ENCODE results near the gene GRPEL1.
A peak's percentile ranks its signal among the peaks of the same experiment; 100 is the strongest.

DNA sequence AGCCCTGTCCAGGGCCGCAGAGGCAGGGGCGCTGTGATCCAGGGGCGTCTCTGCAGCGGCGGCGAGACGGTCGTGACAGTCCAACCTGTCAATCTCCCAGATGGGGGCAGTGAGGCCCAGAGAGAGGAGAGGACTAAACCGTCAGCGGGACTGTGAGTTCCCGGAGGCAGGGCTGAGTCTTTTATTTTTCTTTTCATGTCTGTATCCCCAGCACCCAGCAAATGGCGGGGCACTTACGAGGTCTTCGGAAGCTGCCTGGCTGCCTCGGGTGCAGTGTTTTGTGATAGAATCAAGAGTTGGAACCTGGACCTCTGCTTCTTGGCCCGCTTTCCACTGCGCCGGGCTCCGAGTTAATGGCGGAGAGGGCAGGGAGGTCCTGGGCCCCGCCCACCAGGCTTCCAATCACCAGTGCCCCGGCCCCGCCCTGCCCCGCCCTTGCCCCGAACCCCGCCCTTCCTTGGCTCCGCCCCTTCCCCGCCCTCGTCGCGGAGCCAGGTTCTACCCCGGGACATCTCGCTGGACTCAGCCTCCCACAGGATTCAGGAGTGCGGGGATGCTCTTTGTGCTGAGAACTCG is 35.3 kb upstream of the GRPEL1 start:
- TF ChIP-seq POLR2A (IDR thresholded peaks at IDR 0.05) = peak; percentile 20 to 75 (median 72)
- TF ChIP-seq, protein P1, sequence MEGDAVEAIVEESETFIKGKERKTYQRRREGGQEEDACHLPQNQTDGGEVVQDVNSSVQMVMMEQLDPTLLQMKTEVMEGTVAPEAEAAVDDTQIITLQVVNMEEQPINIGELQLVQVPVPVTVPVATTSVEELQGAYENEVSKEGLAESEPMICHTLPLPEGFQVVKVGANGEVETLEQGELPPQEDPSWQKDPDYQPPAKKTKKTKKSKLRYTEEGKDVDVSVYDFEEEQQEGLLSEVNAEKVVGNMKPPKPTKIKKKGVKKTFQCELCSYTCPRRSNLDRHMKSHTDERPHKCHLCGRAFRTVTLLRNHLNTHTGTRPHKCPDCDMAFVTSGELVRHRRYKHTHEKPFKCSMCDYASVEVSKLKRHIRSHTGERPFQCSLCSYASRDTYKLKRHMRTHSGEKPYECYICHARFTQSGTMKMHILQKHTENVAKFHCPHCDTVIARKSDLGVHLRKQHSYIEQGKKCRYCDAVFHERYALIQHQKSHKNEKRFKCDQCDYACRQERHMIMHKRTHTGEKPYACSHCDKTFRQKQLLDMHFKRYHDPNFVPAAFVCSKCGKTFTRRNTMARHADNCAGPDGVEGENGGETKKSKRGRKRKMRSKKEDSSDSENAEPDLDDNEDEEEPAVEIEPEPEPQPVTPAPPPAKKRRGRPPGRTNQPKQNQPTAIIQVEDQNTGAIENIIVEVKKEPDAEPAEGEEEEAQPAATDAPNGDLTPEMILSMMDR (IDR thresholded peaks at IDR 0.05) = no peak

All from body of pancreas (tissue), 4 donors.